ENCODE data around the gene PPA1.
"Not testable (repeated sequence)": the region's sequence is repeated elsewhere in the genome, so short reads cannot be mapped to it uniquely, and the experiment has no call there.

PPA1 gene

GRCh38 chr10:70201105-70201504 lies 32.1 kb downstream of the PPA1 start:
- DNase-seq = no peak

- DNase-seq = no peak
These were observed 34.3 kb downstream of the PPA1 start for GRCh38 chr10:70198696-70199466.

GRCh38 chr10:70197235-70197945 lies 35.8 kb downstream of the PPA1 start:
- DNase-seq = no peak

- DNase-seq = no peak
These were observed 39.8 kb downstream of the PPA1 start for GRCh38 chr10:70193391-70193844.

GRCh38 chr10:70192326-70192968 lies 40.8 kb downstream of the PPA1 start:
- DNase-seq = no peak

- no peak for DNase-seq
These were observed 41.3 kb downstream of the PPA1 start for GRCh38 chr10:70191972-70192305.

- DNase-seq = no peak
These were observed 41.9 kb downstream of the PPA1 start for GRCh38 chr10:70191161-70191971.

GRCh38 chr10:70190581-70190980 lies 42.6 kb downstream of the PPA1 start:
- DNase-seq = no peak

GRCh38 chr10:70190102-70190501 lies 43.1 kb downstream of the PPA1 start:
- no peak for DNase-seq

GRCh38 chr10:70188768-70189167 lies 44.5 kb downstream of the PPA1 start:
- DNase-seq = no peak

- DNase-seq = no peak
These were observed 46.7 kb downstream of the PPA1 start for GRCh38 chr10:70186571-70186970.

GRCh38 chr10:70186090-70186489 lies 47.1 kb downstream of the PPA1 start:
- no peak for DNase-seq

GRCh38 chr10:70183304-70183703 lies 49.9 kb downstream of the PPA1 start:
- DNase-seq = no peak

GRCh38 chr10:70179209-70179608 lies 54.0 kb downstream of the PPA1 start:
- not testable (repeated sequence) for DNase-seq

- no peak for DNase-seq
These were observed 55.0 kb downstream of the PPA1 start for GRCh38 chr10:70178139-70178725.

GRCh38 chr10:70176441-70176840 lies 56.8 kb downstream of the PPA1 start:
- no peak for DNase-seq

- no peak for DNase-seq
These were observed 57.7 kb downstream of the PPA1 start for GRCh38 chr10:70175516-70175915.

GRCh38 chr10:70174058-70174741 lies 59.0 kb downstream of the PPA1 start:
- no peak for DNase-seq

GRCh38 chr10:70169649-70170364 lies 63.4 kb downstream of the PPA1 start:
- DNase-seq = no peak

GRCh38 chr10:70169011-70169410 lies 64.2 kb downstream of the PPA1 start:
- no peak for DNase-seq

- DNase-seq = no peak
These were observed 66.0 kb downstream of the PPA1 start for GRCh38 chr10:70167246-70167645.

Data from activated T-cell treated with anti-CD3 and anti-CD28 coated beads for 4 hours (primary cell).